Effector memory CD4-positive, alpha-beta T cell (primary cell): Measurements from ENCODE around the gene RAD51B.

Experiments
- DNase-seq, 3 donors: peaks; one replicate each; pipeline ENCODE4 v3.0.0-alpha.2; 2020
- H3K27ac ChIP-seq: 2 replicates; pipeline ENCODE4 v1.7.0; 2013; ENCODE audit warnings: mild to moderate bottlenecking, low read length, moderate library complexity; ENCODE audit not compliant: insufficient read depth, poor library complexity, severe bottlenecking
- H3K27me3 ChIP-seq: replicated peaks from 2 replicates; pipeline ENCODE4 v1.7.0; 2013; ENCODE audit warnings: mild to moderate bottlenecking, low read length; ENCODE audit not compliant: insufficient read depth, control insufficient read depth, poor library complexity, severe bottlenecking
- H3K36me3 ChIP-seq: 2 replicates; pipeline ENCODE4 v1.7.0; 2013; ENCODE audit warnings: mild to moderate bottlenecking, low read length, moderate library complexity; ENCODE audit not compliant: control insufficient read depth, insufficient read depth
- H3K4me1 ChIP-seq: 2 replicates; pipeline ENCODE4 v1.7.0; 2013; ENCODE audit warnings: low read length, mild to moderate bottlenecking; ENCODE audit not compliant: control insufficient read depth, insufficient read depth, poor library complexity, severe bottlenecking
- H3K4me3 ChIP-seq: 2 replicates; pipeline ENCODE4 v1.7.0; 2013; ENCODE audit warnings: low read length, low read depth, mild to moderate bottlenecking; ENCODE audit not compliant: insufficient read depth, poor library complexity, severe bottlenecking
- H3K9me3 ChIP-seq: 2 replicates; pipeline ENCODE4 v1.7.0; 2013; ENCODE audit warnings: mild to moderate bottlenecking, low read length, moderate library complexity; ENCODE audit not compliant: control insufficient read depth

The RAD51B gene

GRCh38 chr14:68135566-68135965 lies 316.0 kb downstream of the RAD51B start:
- H3K27ac ChIP-seq: no peak overlapping the region
- H3K36me3 ChIP-seq: no peaks in the 10 kb centered on the region
- no peaks in the 10 kb centered on the region for H3K27me3 ChIP-seq
- H3K4me3 ChIP-seq: no peak overlapping the region
- DNase-seq: no peak
- no peaks in the 10 kb centered on the region for H3K9me3 ChIP-seq
- H3K4me1 ChIP-seq: no peaks in the 10 kb centered on the region

GRCh38 chr14:68137704-68138619 lies 318.4 kb downstream of the RAD51B start:
- Histone ChIP-seq H3K36me3 (no peaks in the 10 kb centered on the region), H3K9me3 (no peaks in the 10 kb centered on the region), H3K27me3 (no peaks in the 10 kb centered on the region), H3K4me1 (no peaks in the 10 kb centered on the region), H3K4me3 (no peak overlapping the region), H3K27ac (no peak overlapping the region)
- no peak for DNase-seq

- H3K9me3 ChIP-seq: no peaks in the 10 kb centered on the region
- H3K27me3 ChIP-seq: no peaks in the 10 kb centered on the region
- DNase-seq: no peak
- H3K27ac ChIP-seq: no peak overlapping the region
- H3K36me3 ChIP-seq: no peaks in the 10 kb centered on the region
- no peak overlapping the region for H3K4me3 ChIP-seq
- peaks cover 5% of the 10 kb centered on the region for H3K4me1 ChIP-seq
Measured at GRCh38 chr14:68139431-68140075, 320.0 kb downstream of the RAD51B start.

- no peak for DNase-seq
- Histone ChIP-seq H3K4me3 (no peak overlapping the region), H3K36me3 (no peaks in the 10 kb centered on the region), H3K9me3 (no peaks in the 10 kb centered on the region), H3K27me3 (no peaks in the 10 kb centered on the region), H3K27ac (no peak overlapping the region), H3K4me1 (peaks cover 5% of the 10 kb centered on the region)
Measured at GRCh38 chr14:68140076-68140741, 320.6 kb downstream of the RAD51B start.

GRCh38 chr14:68140806-68141205 lies 321.2 kb downstream of the RAD51B start:
- H3K27ac ChIP-seq: no peak overlapping the region
- no peaks in the 10 kb centered on the region for H3K9me3 ChIP-seq
- H3K4me1 ChIP-seq: peaks cover 5% of the 10 kb centered on the region
- H3K36me3 ChIP-seq: no peaks in the 10 kb centered on the region
- H3K27me3 ChIP-seq: no peaks in the 10 kb centered on the region
- DNase-seq: no peak
- H3K4me3 ChIP-seq: no peak overlapping the region

GRCh38 chr14:68141281-68142088 lies 321.9 kb downstream of the RAD51B start:
- H3K9me3 ChIP-seq: no peaks in the 10 kb centered on the region
- no peak overlapping the region for H3K27ac ChIP-seq
- no peak for DNase-seq
- no peaks in the 10 kb centered on the region for H3K27me3 ChIP-seq
- H3K4me3 ChIP-seq: no peak overlapping the region
- H3K4me1 ChIP-seq: peaks cover 5% of the 10 kb centered on the region
- no peaks in the 10 kb centered on the region for H3K36me3 ChIP-seq

- Histone ChIP-seq H3K9me3 (no peaks in the 10 kb centered on the region), H3K4me1 (peaks cover 5% of the 10 kb centered on the region), H3K27me3 (no peaks in the 10 kb centered on the region), H3K36me3 (no peaks in the 10 kb centered on the region), H3K4me3 (no peak overlapping the region), H3K27ac (no peak overlapping the region)
- no peak for DNase-seq
Measured at GRCh38 chr14:68143341-68143841, 323.8 kb downstream of the RAD51B start.

GRCh38 chr14:68144051-68144681 lies 324.6 kb downstream of the RAD51B start:
- Histone ChIP-seq H3K27me3 (no peaks in the 10 kb centered on the region), H3K4me1 (peaks cover 5% of the 10 kb centered on the region), H3K27ac (no peak overlapping the region), H3K36me3 (no peaks in the 10 kb centered on the region), H3K9me3 (no peaks in the 10 kb centered on the region), H3K4me3 (no peak overlapping the region)
- no peak for DNase-seq

GRCh38 chr14:68145036-68145435 lies 325.5 kb downstream of the RAD51B start:
- no peak overlapping the region for H3K27ac ChIP-seq
- no peak for DNase-seq
- no peaks in the 10 kb centered on the region for H3K36me3 ChIP-seq
- H3K4me1 ChIP-seq: peaks cover 5% of the 10 kb centered on the region
- no peaks in the 10 kb centered on the region for H3K27me3 ChIP-seq
- no peaks in the 10 kb centered on the region for H3K9me3 ChIP-seq
- no peak overlapping the region for H3K4me3 ChIP-seq
